T-helper 2 cell treated with Interferon-gamma antibody and Interleukin-4, amounts not matched to agents 5 μg/mL and 100 μg/mL, for 36 hours (primary cell): ENCODE data around the gene EMSY.
"Not testable (repeated sequence)": the region's sequence is repeated elsewhere in the genome, so short reads cannot be mapped to it uniquely, and the experiment has no call there.

Experiments used
- DNase-seq: peaks from one replicate; pipeline ENCODE4 v3.0.0; 2021; ENCODE audit warnings: low spot score
- H3K27ac Mint-ChIP-seq: one replicate; pipeline ENCODE4 v1.8.0; 2021; ENCODE audit warnings: mild to moderate bottlenecking, mixed read lengths
- H3K27me3 Mint-ChIP-seq: one replicate; pipeline ENCODE4 v1.8.0; 2021; ENCODE audit warnings: low read depth, mixed read lengths
- H3K36me3 Mint-ChIP-seq: one replicate; pipeline ENCODE4 v1.8.0; 2021; ENCODE audit warnings: low read depth, mixed read lengths
- H3K4me1 Mint-ChIP-seq: one replicate; pipeline ENCODE4 v1.8.0; 2021; ENCODE audit warnings: low read depth, mixed read lengths
- H3K4me3 Mint-ChIP-seq: one replicate; pipeline ENCODE4 v1.8.0; 2022; ENCODE audit warnings: mild to moderate bottlenecking, moderate library complexity, mixed read lengths
- H3K9me3 Mint-ChIP-seq: one replicate; pipeline ENCODE4 v1.8.0; 2021; ENCODE audit warnings: mixed read lengths

The EMSY gene, protein sequence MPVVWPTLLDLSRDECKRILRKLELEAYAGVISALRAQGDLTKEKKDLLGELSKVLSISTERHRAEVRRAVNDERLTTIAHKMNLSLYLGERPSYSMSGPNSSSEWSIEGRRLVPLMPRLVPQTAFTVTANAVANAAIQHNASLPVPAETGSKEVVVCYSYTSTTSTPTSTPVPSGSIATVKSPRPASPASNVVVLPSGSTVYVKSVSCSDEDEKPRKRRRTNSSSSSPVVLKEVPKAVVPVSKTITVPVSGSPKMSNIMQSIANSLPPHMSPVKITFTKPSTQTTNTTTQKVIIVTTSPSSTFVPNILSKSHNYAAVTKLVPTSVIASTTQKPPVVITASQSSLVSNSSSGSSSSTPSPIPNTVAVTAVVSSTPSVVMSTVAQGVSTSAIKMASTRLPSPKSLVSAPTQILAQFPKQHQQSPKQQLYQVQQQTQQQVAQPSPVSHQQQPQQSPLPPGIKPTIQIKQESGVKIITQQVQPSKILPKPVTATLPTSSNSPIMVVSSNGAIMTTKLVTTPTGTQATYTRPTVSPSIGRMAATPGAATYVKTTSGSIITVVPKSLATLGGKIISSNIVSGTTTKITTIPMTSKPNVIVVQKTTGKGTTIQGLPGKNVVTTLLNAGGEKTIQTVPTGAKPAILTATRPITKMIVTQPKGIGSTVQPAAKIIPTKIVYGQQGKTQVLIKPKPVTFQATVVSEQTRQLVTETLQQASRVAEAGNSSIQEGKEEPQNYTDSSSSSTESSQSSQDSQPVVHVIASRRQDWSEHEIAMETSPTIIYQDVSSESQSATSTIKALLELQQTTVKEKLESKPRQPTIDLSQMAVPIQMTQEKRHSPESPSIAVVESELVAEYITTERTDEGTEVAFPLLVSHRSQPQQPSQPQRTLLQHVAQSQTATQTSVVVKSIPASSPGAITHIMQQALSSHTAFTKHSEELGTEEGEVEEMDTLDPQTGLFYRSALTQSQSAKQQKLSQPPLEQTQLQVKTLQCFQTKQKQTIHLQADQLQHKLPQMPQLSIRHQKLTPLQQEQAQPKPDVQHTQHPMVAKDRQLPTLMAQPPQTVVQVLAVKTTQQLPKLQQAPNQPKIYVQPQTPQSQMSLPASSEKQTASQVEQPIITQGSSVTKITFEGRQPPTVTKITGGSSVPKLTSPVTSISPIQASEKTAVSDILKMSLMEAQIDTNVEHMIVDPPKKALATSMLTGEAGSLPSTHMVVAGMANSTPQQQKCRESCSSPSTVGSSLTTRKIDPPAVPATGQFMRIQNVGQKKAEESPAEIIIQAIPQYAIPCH (N-terminal part only)

DNA sequence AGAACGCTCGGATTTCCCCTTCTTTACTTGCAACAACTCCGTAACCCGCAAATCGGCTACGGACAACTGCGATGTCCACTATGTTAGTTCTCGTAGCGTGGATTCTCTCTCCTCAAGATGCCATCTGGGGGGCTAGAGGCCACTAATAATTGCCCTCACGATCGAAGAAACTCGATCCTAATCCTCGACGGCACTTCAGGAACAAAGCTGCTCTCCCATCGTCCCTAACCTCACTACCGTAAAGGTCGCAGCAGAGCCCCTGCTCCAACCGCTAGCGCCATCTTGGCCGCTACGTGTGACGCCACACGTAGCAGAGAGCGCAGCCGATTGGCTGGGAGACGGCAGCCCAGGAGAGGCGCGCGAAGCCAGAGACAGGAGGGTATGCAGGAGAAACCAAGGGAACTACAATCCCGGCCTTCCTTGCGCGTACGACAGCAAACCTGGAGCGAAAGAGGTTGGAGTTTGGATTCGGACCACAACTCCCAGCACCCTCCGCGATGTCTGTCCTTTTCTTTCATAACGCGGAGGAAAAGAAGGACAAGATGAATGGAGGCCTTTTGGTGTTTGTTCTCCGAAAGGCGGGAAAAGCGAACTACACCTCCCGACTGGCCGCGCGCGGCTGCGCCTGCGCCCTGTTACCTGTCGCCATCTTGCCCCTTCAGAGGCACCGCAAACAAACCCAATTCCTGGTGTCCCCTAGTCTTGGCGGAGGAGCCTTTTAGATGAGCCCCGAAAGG, at the start of gene EMSY:
Gene EMSY (plus strand): TSS at position 635 of the 737 bp plus-strand sequence. CDS start 1,921 bp downstream, outside the sequence.
- H3K27ac Mint-ChIP-seq = peak within 1 kb of the TSS; percentile 94
- H3K4me1 Mint-ChIP-seq = peaks cover 38% of the 10 kb centered on the region
- peak within 1 kb of the TSS; percentile 98 for H3K4me3 Mint-ChIP-seq
- DNase-seq = peak; percentile 95
- H3K9me3 Mint-ChIP-seq = no peaks in the 10 kb centered on the region
- H3K27me3 Mint-ChIP-seq = no peaks in the 10 kb centered on the region
- peaks cover 26% of the 10 kb centered on the region for H3K36me3 Mint-ChIP-seq

DNA sequence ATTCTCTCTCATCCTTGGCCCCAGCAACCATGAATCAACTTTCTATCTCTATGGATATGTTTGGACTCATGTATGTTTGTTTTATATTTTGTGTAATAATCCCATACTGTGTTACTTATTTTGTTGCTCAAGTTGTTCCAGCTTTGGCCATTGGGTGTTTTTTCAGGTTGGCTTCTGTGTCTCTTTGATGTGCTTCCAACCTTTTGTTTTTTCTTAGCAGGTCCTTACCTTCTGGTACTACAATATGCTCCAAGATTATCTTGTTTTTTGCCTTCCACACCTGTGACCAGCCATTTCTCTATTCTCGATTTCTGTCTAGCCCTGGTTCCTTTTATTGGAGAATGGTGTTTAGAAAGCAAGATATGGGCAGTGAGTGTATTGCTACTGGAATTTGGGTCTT, 49.5 kb upstream of the EMSY start:
- DNase-seq = no peak
- no peaks in the 10 kb centered on the region for H3K36me3 Mint-ChIP-seq
- H3K27ac Mint-ChIP-seq = no peak overlapping the region
- no peaks in the 10 kb centered on the region for H3K9me3 Mint-ChIP-seq
- H3K27me3 Mint-ChIP-seq = peaks cover 15% of the 10 kb centered on the region
- H3K4me3 Mint-ChIP-seq = no peak overlapping the region
- H3K4me1 Mint-ChIP-seq = no peaks in the 10 kb centered on the region

DNA sequence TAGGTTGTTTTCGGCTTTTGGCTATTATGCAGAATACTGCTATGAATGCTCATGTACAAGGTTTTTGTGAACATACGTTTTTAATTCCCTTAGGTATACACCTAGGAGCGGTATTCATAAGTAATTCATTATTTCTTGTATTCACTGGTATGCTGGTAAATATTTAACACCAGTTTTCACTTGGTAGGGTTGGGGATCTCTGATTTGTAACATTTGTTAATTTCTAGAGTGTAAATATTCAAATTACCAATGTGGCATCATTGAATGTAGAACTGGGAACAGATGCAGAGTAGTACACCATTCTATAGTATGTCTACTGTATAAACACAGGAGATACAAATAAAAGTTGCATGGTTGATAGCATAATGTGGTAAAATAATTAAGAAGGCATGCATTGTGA, 47.4 kb upstream of the EMSY start:
- no peaks in the 10 kb centered on the region for H3K9me3 Mint-ChIP-seq
- no peaks in the 10 kb centered on the region for H3K36me3 Mint-ChIP-seq
- H3K27ac Mint-ChIP-seq = no peak overlapping the region
- no peak for DNase-seq
- no peaks in the 10 kb centered on the region for H3K4me1 Mint-ChIP-seq
- no peak overlapping the region for H3K4me3 Mint-ChIP-seq
- H3K27me3 Mint-ChIP-seq = peaks cover 15% of the 10 kb centered on the region

DNA sequence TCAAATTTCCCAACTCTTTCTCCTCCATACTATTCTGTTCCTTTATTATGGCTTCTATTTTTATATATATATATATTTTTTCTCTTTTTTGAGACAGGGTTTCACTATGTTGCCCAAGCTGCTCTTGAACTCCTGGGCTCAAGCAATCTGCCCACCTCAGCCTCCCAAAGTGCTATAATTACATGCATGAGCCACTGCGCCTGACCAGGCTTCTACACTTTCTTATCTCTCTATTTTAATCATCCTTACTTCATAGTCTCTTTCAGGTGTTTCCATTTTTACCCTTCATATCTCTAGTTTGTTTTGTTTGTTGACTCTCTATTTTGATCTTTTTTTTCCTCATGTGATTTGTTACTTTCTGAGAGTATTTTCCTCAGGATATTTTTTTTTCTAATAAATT, 43.9 kb upstream of the EMSY start:
- Mint-ChIP-seq H3K27ac (no peak overlapping the region), H3K36me3 (no peaks in the 10 kb centered on the region), H3K27me3 (no peaks in the 10 kb centered on the region), H3K9me3 (no peaks in the 10 kb centered on the region), H3K4me3 (no peak overlapping the region), H3K4me1 (no peaks in the 10 kb centered on the region)
- no peak for DNase-seq

DNA sequence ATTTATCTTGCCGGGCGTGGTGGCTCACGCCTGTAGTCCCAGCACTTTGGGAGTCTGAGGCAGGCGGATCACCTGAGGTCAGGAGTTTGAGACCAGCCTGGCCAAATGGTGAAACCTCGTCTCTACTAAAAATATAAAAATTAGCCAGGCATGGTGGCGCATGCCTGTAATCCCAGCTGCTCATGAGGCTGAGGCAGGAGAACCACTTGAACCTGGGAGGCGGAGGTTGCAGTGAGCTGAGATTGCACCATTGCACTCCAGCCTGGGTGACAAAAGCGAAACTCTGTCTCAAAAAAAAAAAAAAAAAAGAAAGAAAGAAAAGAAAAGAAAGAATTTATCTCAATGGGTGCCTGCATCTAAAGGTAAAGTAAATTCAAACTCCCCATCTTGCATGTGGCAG, 43.3 kb upstream of the EMSY start:
- not testable (repeated sequence) for H3K27ac Mint-ChIP-seq, H3K9me3 Mint-ChIP-seq, H3K27me3 Mint-ChIP-seq, H3K36me3 Mint-ChIP-seq, DNase-seq, H3K4me3 Mint-ChIP-seq, H3K4me1 Mint-ChIP-seq

DNA sequence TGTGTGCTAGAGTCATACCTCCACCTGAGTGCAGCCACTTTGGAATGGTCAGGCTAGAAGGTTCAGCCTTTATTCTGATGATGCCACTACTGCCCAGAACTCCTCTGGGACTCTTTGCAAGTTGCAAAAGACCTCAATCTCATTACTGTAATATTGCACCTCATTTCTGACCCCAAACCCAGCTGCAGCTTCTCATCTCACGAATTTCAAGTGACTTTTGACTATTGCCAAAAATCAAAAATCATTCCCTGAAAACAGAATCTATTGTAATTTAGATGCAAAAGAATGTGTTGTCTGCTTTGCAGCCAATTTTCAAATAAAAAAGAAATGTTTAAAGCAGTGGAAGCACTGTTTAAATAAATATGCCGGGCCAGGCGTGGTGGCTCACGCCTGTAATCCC, 38.5 kb upstream of the EMSY start:
- Mint-ChIP-seq H3K9me3 (no peaks in the 10 kb centered on the region), H3K27me3 (peaks cover 2% of the 10 kb centered on the region), H3K36me3 (no peaks in the 10 kb centered on the region), H3K27ac (no peak overlapping the region), H3K4me1 (no peaks in the 10 kb centered on the region), H3K4me3 (no peak overlapping the region)
- no peak for DNase-seq

DNA sequence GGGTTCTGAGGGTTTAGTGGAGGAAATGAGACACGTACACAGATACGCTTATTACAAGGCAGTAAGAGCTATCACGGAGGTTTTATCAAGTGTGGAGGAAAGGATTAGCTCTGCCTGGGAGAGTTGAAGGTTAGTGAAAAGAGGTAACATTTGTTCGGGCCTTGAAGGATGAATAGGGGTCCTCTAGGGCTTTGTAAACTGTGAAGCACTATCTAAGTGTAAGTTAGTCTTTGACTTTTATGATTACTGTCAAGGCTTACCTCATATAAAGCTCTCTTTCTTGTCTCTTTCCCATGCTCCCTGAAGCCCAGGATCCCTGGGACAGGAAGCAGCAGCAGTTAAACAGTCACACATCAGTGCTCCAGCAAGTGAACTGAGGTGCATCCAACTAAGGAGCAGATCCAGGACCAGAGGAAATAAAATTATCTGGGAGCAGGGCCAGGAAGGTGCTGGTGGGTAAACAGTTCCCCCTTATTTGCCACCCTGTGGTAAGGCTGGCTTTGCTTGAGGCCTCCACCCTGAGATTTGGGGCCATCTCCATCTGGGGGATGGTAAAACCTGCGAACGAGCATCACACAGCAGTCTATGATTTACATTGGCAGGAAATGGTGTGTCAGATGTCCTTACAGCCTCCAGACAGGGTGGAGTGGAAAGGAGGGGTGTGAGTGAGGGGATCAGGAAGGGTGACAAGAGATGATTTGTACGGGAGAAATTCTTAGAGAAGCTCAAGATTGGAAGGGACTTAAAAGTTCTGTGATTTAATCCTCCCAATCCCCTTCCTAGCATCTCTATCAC, 36.5 kb upstream of the EMSY start:
- Mint-ChIP-seq H3K27me3 (peaks cover 5% of the 10 kb centered on the region), H3K36me3 (no peaks in the 10 kb centered on the region), H3K4me3 (no peak overlapping the region), H3K27ac (no peak overlapping the region), H3K4me1 (no peaks in the 10 kb centered on the region), H3K9me3 (no peaks in the 10 kb centered on the region)
- DNase-seq = no peak

DNA sequence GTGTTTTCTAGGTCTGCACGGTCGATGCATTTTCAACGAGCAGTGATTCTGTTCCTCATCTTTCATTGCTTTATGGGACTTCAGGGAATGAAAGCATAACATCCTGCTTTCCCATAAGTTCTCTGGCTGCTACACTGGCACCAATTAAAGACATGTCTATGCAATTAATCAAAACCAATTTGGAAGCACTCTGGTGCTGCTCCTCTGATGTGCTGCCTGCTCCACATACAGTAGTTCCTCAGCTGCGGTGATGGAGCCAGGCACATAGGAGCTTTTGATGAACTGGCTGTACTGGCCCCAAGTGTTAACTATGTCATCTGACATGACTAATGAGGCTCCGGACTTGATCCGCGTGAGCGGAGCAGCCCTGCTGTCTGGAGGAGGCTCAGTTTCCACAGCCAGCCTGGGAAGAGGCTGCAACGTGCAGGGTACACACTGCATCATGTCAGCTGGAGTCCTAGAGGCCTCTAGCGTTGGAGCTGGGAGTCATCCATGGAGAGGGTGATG, 33.9 kb upstream of the EMSY start:
- Mint-ChIP-seq H3K27ac (no peak overlapping the region), H3K9me3 (no peaks in the 10 kb centered on the region), H3K4me3 (no peak overlapping the region), H3K27me3 (peaks cover 11% of the 10 kb centered on the region), H3K4me1 (no peaks in the 10 kb centered on the region), H3K36me3 (no peaks in the 10 kb centered on the region)
- DNase-seq = no peak

DNA sequence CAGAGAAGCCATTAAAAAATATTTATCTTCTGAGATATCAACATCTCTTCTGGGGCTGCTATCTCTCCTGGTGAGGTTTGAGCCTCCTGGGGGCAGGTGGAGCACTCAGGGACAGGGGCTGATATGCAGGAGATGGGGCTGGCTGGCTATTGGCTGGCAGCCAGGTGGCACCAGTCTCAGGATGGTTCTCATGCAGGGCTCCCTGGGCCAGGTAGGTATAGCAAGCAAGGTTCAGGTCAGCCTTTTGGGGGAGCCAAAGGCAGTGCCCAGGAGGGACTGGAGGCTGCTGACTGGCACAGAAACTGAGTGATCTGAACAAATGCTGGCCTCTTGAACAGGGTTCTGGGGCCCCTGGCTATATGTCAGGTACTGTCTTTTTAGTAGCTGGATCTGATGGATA, 29.7 kb upstream of the EMSY start:
- Mint-ChIP-seq H3K36me3 (no peaks in the 10 kb centered on the region), H3K27ac (no peak overlapping the region), H3K9me3 (no peaks in the 10 kb centered on the region), H3K4me1 (no peaks in the 10 kb centered on the region), H3K27me3 (peaks cover 23% of the 10 kb centered on the region), H3K4me3 (no peak overlapping the region)
- DNase-seq = no peak

DNA sequence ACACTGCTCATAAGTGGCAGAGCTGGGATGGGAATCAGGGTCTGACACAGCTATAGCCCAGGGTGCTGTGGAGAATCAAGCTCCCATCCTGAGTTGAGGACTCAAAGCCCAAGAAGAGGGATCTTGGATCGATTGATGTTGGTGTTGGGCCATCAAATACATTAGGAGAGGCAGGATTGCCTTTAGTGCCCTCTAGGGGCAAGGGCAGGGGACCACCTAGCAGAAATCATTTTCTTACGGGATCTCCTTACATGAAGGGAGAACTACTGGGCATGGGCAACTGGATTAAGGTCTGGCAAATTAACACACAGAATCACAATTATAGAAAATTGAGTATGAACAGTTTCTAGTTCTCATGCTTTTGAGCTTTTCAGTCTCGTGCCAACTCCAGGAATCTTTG, 24.9 kb upstream of the EMSY start:
- Mint-ChIP-seq H3K9me3 (no peaks in the 10 kb centered on the region), H3K36me3 (no peaks in the 10 kb centered on the region), H3K4me1 (peaks cover 7% of the 10 kb centered on the region), H3K4me3 (no peak overlapping the region), H3K27ac (no peak overlapping the region), H3K27me3 (peaks cover 12% of the 10 kb centered on the region)
- no peak for DNase-seq

DNA sequence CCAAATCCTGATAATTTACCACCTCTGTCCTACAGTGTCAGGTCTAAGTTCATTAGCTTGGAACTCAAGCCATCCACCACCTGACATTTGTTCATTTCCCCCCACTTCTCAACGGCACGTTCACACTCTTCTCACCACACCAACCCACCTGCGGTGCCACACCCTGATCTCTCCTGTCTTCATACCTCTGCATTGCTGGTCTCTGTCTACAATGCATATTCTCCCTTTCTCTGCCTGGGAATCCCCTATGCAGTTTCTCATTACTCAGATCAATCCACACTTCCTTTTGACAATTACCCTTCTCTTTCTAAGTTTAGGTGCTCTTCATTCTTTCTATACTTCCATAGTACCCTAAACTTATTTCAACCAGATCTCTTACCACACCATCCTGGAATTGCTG, 20.4 kb upstream of the EMSY start:
- DNase-seq = no peak
- no peaks in the 10 kb centered on the region for H3K27me3 Mint-ChIP-seq
- H3K4me3 Mint-ChIP-seq = peak overlapping the region; percentile 0
- H3K36me3 Mint-ChIP-seq = no peaks in the 10 kb centered on the region
- no peaks in the 10 kb centered on the region for H3K9me3 Mint-ChIP-seq
- H3K27ac Mint-ChIP-seq = no peak overlapping the region
- peaks cover 9% of the 10 kb centered on the region for H3K4me1 Mint-ChIP-seq

DNA sequence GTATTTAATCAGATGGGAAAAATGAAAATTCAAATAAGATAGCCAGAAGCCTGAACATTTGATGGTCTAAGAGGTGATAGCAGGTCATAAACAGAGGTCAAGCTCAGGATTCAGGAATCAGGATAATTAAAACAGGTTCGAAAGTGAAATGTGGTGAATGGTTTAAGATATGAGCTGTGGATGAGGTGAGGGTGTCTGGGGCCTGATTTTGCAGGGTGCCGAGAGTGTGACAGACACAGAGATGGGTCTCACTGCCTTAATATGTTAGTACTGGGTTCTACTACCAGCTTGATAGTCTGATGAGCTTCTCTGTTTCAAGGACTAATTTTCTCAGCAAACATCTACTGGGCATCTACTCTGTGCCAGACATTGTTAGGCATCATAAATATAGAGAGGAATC, 19.9 kb upstream of the EMSY start:
- no peaks in the 10 kb centered on the region for H3K27me3 Mint-ChIP-seq
- H3K36me3 Mint-ChIP-seq = no peaks in the 10 kb centered on the region
- DNase-seq = no peak
- peaks cover 9% of the 10 kb centered on the region for H3K4me1 Mint-ChIP-seq
- no peaks in the 10 kb centered on the region for H3K9me3 Mint-ChIP-seq
- H3K27ac Mint-ChIP-seq = no peak overlapping the region
- H3K4me3 Mint-ChIP-seq = no peak overlapping the region
